Mesodermal cell (in vitro differentiated cells): ENCODE data around the gene RBP4.
"Not testable (repeated sequence)": the region's sequence is repeated elsewhere in the genome, so short reads cannot be mapped to it uniquely, and the experiment has no call there.

Source experiments
- H3K27ac ChIP-seq: 2 replicates; pipeline ENCODE4 v1.7.0; 2013; ENCODE audit warnings: mild to moderate bottlenecking, low read depth, low read length, moderate library complexity; ENCODE audit not compliant: severe bottlenecking
- H3K36me3 ChIP-seq: 2 replicates; pipeline ENCODE4 v1.7.1; 2013; ENCODE audit warnings: mild to moderate bottlenecking, low read length, moderate library complexity; ENCODE audit not compliant: control insufficient read depth, insufficient read depth
- H3K4me1 ChIP-seq: one replicate; pipeline ENCODE4 v1.7.1; 2013; ENCODE audit warnings: mild to moderate bottlenecking, low read length; ENCODE audit not compliant: insufficient read depth, control insufficient read depth, poor library complexity, severe bottlenecking
- H3K4me3 ChIP-seq: 2 replicates; pipeline ENCODE4 v1.7.0; 2013; ENCODE audit warnings: low read length, control low read depth, mild to moderate bottlenecking; ENCODE audit not compliant: insufficient read depth, poor library complexity, severe bottlenecking; ENCODE audit errors: extremely low read depth
- H3K9me3 ChIP-seq: 2 replicates; pipeline ENCODE4 v1.7.1; 2013; ENCODE audit warnings: mild to moderate bottlenecking, low read length, moderate library complexity; ENCODE audit not compliant: control insufficient read depth
- WGBS, 2 experiments: methylation state at CpG; one replicate each; pipeline ENCODE4 v1.1.5; 2013; ENCODE audit warnings: missing lambda C conversion rate in 2 of 2; ENCODE audit not compliant: insufficient coverage in 2 of 2; 5-methylcytosine and 5-hydroxymethylcytosine counted together

RBP4 gene

DNA sequence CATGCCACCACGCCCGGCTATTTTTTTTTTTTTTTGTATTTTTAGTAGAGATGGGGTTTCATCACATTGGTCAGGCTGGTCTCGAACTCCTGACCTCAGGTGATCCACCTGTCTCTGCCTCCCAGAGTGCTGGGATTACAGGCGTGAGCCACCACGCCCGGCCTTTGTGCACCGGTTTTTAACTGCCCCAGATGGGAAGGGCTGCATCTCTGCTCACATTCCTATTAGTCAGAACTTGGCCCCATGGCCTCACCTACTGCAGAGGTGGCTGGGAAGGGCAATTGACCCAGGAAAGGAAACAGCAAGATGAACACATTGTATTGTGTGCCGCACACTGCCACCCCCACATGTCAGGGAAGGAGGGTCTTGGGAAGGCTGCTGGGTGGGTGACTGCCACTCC is 54.0 kb downstream of the RBP4 start:
- H3K36me3 ChIP-seq, H3K4me1 ChIP-seq, H3K9me3 ChIP-seq, H3K4me3 ChIP-seq, H3K27ac ChIP-seq: not testable (repeated sequence)
- 88% methylated on average over 4 of the region's 8 CpGs; no CpG with 5 or more reads in 1 of the 2 experiments for WGBS, 2 experiments

DNA sequence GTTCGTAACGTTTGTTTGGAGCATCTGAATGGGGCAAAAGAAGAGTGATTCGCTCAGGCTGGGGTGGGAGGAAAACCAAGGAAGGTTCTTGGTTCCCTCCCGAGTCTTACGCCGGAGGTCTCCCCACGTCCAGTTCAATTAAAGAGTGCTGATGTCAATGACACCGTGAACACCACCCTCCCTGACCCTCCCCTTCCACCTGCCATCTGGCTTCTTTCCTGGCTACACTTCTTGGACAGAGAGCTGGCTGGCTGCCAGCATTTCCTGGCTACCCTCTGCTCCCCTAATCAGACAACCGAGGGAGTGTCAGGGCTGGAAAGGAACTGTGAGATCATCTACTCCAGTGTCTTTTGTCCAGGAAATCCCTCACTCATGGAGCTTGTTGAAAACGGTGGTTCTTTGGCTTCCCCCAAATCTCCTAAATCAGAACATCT is 58.7 kb downstream of the RBP4 start:
- H3K9me3 ChIP-seq, result no peaks in the 10 kb centered on the region
- 70 to 72% methylated on average over 5 to 8 of the region's 10 CpGs for WGBS, 2 experiments
- H3K4me1 ChIP-seq, result no peaks in the 10 kb centered on the region
- H3K27ac ChIP-seq, result no peak overlapping the region
- no peaks in the 10 kb centered on the region for H3K36me3 ChIP-seq
- no peak overlapping the region for H3K4me3 ChIP-seq
